GM12878 (cell line): ENCODE data around the gene TSPAN5. TPM values are rescaled to one million over a fixed set of nuclear protein-coding genes. Genes with fewer than 3 reads are reported as not detected.

Source experiments
- ATAC-seq: fragments of 200-7000 bp; cut with Tn5 transposase; 3 replicates; pipeline ENCODE4 v1.9.1; 2020; ENCODE audit warnings: mild to moderate bottlenecking, moderate library complexity
- BruUV-seq: library from RNA; stranded (reverse); fragments of 400-500 nt; replicated peaks from 2 replicates; lab custom pipeline; 2021; lab: Mats Ljungman, UMichigan
- CTCF ChIA-PET: fragments of 300-600 bp; sonication (Branson Sonifier 250); formaldehyde crosslinking; extraction: SDS; loops from one replicate; lab custom pipeline; 2021; ENCODE audit warnings: inconsistent platforms; lab: Yijun Ruan, JAX
- POLR2A ChIA-PET: fragments of 350-600 bp; formaldehyde crosslinking; extraction: SDS; loops from one replicate; lab custom pipeline; 2021; ENCODE audit warnings: inconsistent platforms; lab: Charles Lee
- RAD21 ChIA-PET: fragments of 300-600 bp; sonication (Branson Sonifier 250); formaldehyde crosslinking; loops from one replicate; lab custom pipeline; 2023; ENCODE audit warnings: antibody characterized with exemption; ENCODE audit not compliant: unreplicated experiment; lab: Charles Lee
- SMC1A ChIA-PET: fragments of 300-600 bp; sonication (Branson Sonifier 250); formaldehyde crosslinking; loops from one replicate; lab custom pipeline; 2023; ENCODE audit not compliant: unreplicated experiment, uncharacterized antibody; lab: Charles Lee
- DNase-seq: peaks from one replicate; pipeline ENCODE4 v3.0.0-alpha.2; 2011; ENCODE audit warnings: low read depth, low spot score
- FAIRE-seq: peaks from 3 replicates; lab custom pipeline; 2011; peaks lifted over from hg19 to GRCh38; lab: Jason Lieb, UNC
- H2AFZ ChIP-seq: 2 replicates; pipeline ENCODE4 v1.6.0; 2011; ENCODE audit warnings: low read depth, low read length, control low read depth; ENCODE audit not compliant: control insufficient read depth
- H3K27ac ChIP-seq: 2 replicates; pipeline ENCODE4 v1.5.1; 2011; ENCODE audit warnings: control low read depth; ENCODE audit not compliant: control insufficient read depth, insufficient read depth
- H3K27me3 ChIP-seq, 2 experiments: replicated peaks in 1 of 2; 2 replicates each; pipeline versions ENCODE4 v1.6.0 to v1.6.1; 2011; ENCODE audit warnings: low read length in 1 of 2; ENCODE audit not compliant: control insufficient read depth in 2 of 2, insufficient read depth in 2 of 2
- H3K36me3 ChIP-seq, 2 experiments: 2 replicates each; pipeline ENCODE4 v1.5.1; 2011; ENCODE audit warnings: low read length in 1 of 2; ENCODE audit not compliant: control insufficient read depth in 2 of 2, insufficient read depth in 2 of 2
- H3K4me1 ChIP-seq: 2 replicates; pipeline ENCODE4 v1.6.1; 2011; ENCODE audit warnings: mild to moderate bottlenecking, low read length, moderate library complexity, mixed read lengths; ENCODE audit not compliant: control insufficient read depth, insufficient read depth
- H3K4me2 ChIP-seq: 2 replicates; pipeline ENCODE4 v1.6.0; 2011; ENCODE audit warnings: control low read depth; ENCODE audit not compliant: control insufficient read depth, insufficient read depth
- H3K4me3 ChIP-seq: fragments of 200-600 bp; sonication (generic); 2 replicates; pipeline ENCODE4 v1.5.1; 2016
- H3K79me2 ChIP-seq: 2 replicates; pipeline ENCODE4 v1.6.0; 2011; ENCODE audit warnings: low read length; ENCODE audit not compliant: control insufficient read depth, insufficient read depth
- H3K9ac ChIP-seq: 2 replicates; pipeline ENCODE4 v1.8.0; 2011; ENCODE audit warnings: low read length, control low read depth, mixed read lengths; ENCODE audit not compliant: control insufficient read depth, insufficient read depth
- H3K9me3 ChIP-seq: replicated peaks from 3 replicates; pipeline ENCODE4 v1.5.1; 2011; ENCODE audit warnings: mild to moderate bottlenecking, low read length; ENCODE audit not compliant: control insufficient read depth, insufficient read depth
- H4K20me1 ChIP-seq: 2 replicates; pipeline ENCODE4 v1.6.0; 2011; ENCODE audit not compliant: control insufficient read depth, insufficient read depth
- CEBPB ChIP-seq, 2 experiments: fragments of 150-350 bp in 1 of 2; IDR thresholded peaks; 2 replicates each; pipeline ENCODE4 v1.6.1; 2012 to 2014; ENCODE audit warnings: low read depth in 2 of 2, low read length in 2 of 2, borderline replicate concordance in 1 of 2, inconsistent platforms in 1 of 2
- CREM ChIP-seq: IDR thresholded peaks from 2 replicates; pipeline ENCODE4 v1.6.1; 2014; ENCODE audit warnings: antibody characterized with exemption, low read depth
- EGR1 ChIP-seq, 2 experiments: IDR thresholded peaks; 1 replicate in 1 of 2; 2 replicates in 1 of 2; pipeline ENCODE4 v1.6.1; 2011 to 2012; ENCODE audit warnings: low read depth in 2 of 2, low read length in 2 of 2, borderline replicate concordance in 1 of 2, mild to moderate bottlenecking in 1 of 2, moderate library complexity in 1 of 2
- ETV6 ChIP-seq, 2 experiments: fragments of 450-650 bp in 1 of 2; IDR thresholded peaks in 1 of 2; conservative IDR thresholded peaks in 1 of 2; 2 replicates each; pipeline ENCODE4 v1.6.1; 2014; ENCODE audit warnings: antibody characterized with exemption in 1 of 2, borderline replicate concordance in 1 of 2, low read depth in 1 of 2, mild to moderate bottlenecking in 1 of 2, moderate library complexity in 1 of 2
- NFIC ChIP-seq: IDR thresholded peaks from 2 replicates; pipeline ENCODE4 v1.6.1; 2012; ENCODE audit warnings: low read depth, mild to moderate bottlenecking, inconsistent platforms, low read length, moderate library complexity
- NFYA ChIP-seq: IDR thresholded peaks from 2 replicates; pipeline ENCODE4 v1.6.1; 2011; ENCODE audit warnings: low read depth, mild to moderate bottlenecking, low read length, improper control_type of control experiment, borderline replicate concordance
- NR2F1 ChIP-seq: fragments of 450-650 bp; conservative IDR thresholded peaks from 2 replicates; pipeline ENCODE4 v1.6.1; 2017; ENCODE audit warnings: mild to moderate bottlenecking
- PKNOX1 ChIP-seq: fragments of 450-650 bp; IDR thresholded peaks from 2 replicates; pipeline ENCODE4 v1.6.1; 2016; ENCODE audit warnings: mild to moderate bottlenecking
- RB1 ChIP-seq: fragments of 450-650 bp; formaldehyde crosslinking; IDR thresholded peaks from 2 replicates; pipeline ENCODE4 v1.6.1; 2017; ENCODE audit warnings: mild to moderate bottlenecking, borderline replicate concordance
- RCOR1 ChIP-seq: conservative IDR thresholded peaks from 2 replicates; pipeline ENCODE4 v1.6.1; 2012; ENCODE audit warnings: low read depth, low read length, improper control_type of control experiment
- SREBF2 ChIP-seq: IDR thresholded peaks from 2 replicates; pipeline ENCODE4 v1.6.1; 2012; ENCODE audit warnings: mild to moderate bottlenecking, low read length
- STAT1 ChIP-seq: fragments of 450-650 bp; conservative IDR thresholded peaks from 2 replicates; pipeline ENCODE4 v1.6.1; 2014; ENCODE audit warnings: antibody characterized with exemption, mild to moderate bottlenecking
- SUPT20H ChIP-seq: IDR thresholded peaks from 2 replicates; pipeline ENCODE4 v1.6.1; 2011; ENCODE audit warnings: low read depth, mild to moderate bottlenecking, low read length, moderate library complexity, borderline replicate concordance; ENCODE audit not compliant: control insufficient read depth
- TCF12 ChIP-seq: IDR thresholded peaks from 2 replicates; pipeline ENCODE4 v1.6.1; 2011; ENCODE audit warnings: low read depth, mild to moderate bottlenecking, low read length
- USF2 ChIP-seq: IDR thresholded peaks from 2 replicates; pipeline ENCODE4 v1.6.1; 2011; ENCODE audit warnings: low read depth, low read length, improper control_type of control experiment, borderline replicate concordance
- ZNF384 ChIP-seq: IDR thresholded peaks from 2 replicates; pipeline ENCODE4 v1.6.1; 2012; ENCODE audit warnings: low read depth, mild to moderate bottlenecking, low read length, improper control_type of control experiment, borderline replicate concordance
- WGBS: methylation state at CpG from one replicate; pipeline ENCODE4 v1.1.6; 2016; ENCODE audit warnings: low lambda C conversion rate; ENCODE audit not compliant: insufficient replicate concordance, insufficient coverage; ENCODE audit errors: missing lambda C conversion rate; 5-methylcytosine and 5-hydroxymethylcytosine counted together
- in situ Hi-C: fragments of 300-500 bp; cut with MboI; formaldehyde crosslinking; loops from 9 replicates; pipeline ENCODE4 v1.14.3; 2018; ENCODE audit warnings: mixed read lengths
- intact Hi-C: fragments of 100-400 bp; cut with micrococcal nuclease; formaldehyde crosslinking; loops from one replicate; pipeline ENCODE4 v1.14.2; 2022; ENCODE audit not compliant: unreplicated experiment
- polyA plus RNA-seq, 11 experiments: library from polyadenylated mRNA; depleted of rRNA in 4 of 11; unstranded in 6 of 11; stranded (reverse) in 5 of 11; fragments of >200 nt; fragmentation: Nextera tagmentation in 4 of 11; fragmentation: Illumina TruSeq in 1 of 11; extraction: Ambion mirVana in 4 of 11; extraction: Trizol in 1 of 11; gene quantifications; 1 replicate in 1 of 11; 2 replicates in 10 of 11; pipeline versions ENCODE4 v1.2.1 to v1.2.3, GENCODE V29; 2011 to 2016; ENCODE audit warnings: inconsistent platforms in 2 of 11, missing spikeins in 2 of 11, low read depth in 1 of 11
- total RNA-seq, 4 experiments: library from RNA; depleted of rRNA in 3 of 4; stranded (reverse); fragments of >200 nt in 3 of 4; fragmentation: Illumina TruSeq in 1 of 4; extraction: Trizol in 1 of 4; gene quantifications; 2 replicates each; pipeline versions ENCODE4 v1.2.1 to v1.2.3, GENCODE V29; 2013 to 2021

Gene TSPAN5
- total and polyA plus RNA-seq, 10 of the 15 experiments (the other 5 are each of a cell fraction or from before 2014, with no cell fraction given) = 0.09 to 8.2 (median 0.27) TPM

GRCh38 chr4:98648602-98649001 is 9.8 kb downstream of the TSPAN5 start:
- no peaks in the 10 kb centered on the region for H3K79me2 ChIP-seq
- POLR2A ChIA-PET = interaction anchor here (1.5 kb wide), 1 partner anchor 10 kb away, joined by 3 read pairs; the partner anchor contains the start of gene TSPAN5
- BruUV-seq = no TSS peak

More at GRCh38 chr4:98648602-98649001, 9.8 kb downstream of the TSPAN5 start:
- SMC1A ChIA-PET = interaction anchor here (0.9 to 1.2 kb wide), 5 partner anchors 10 to 103 kb away, joined by 3 to 4 read pairs (median 3); no protein-coding TSS in a partner anchor
- TF ChIP-seq TCF12 (no peak), ZNF384 (no peak), USF2 (no peak), PKNOX1 (no peak), EGR1 (IDR thresholded peaks at IDR 0.05; ENCODE audit: borderline replicate concordance in 1 of 2, low read depth in 2 of 2, low read length in 2 of 2) (no peak), NFIC (no peak), SUPT20H (no peak), CREM (no peak), NR2F1 (no peak), SREBF2 (no peak), CEBPB (IDR thresholded peaks at IDR 0.05; ENCODE audit: borderline replicate concordance in 1 of 2, low read depth in 2 of 2, low read length in 2 of 2) (no peak), ETV6 (conservative IDR thresholded peaks at IDR 0.05 in 1 of 2, IDR thresholded peaks at IDR 0.05 in 1 of 2; ENCODE audit: borderline replicate concordance in 1 of 2, low read depth in 1 of 2) (no peak), NFYA (no peak), STAT1 (no peak), RB1 (no peak), RCOR1 (no peak)
- RAD21 ChIA-PET = no interaction called here
- no peak overlapping the region for H2AFZ ChIP-seq
- DNase-seq (no peak), ATAC-seq (no peak), FAIRE-seq (no peak)
- no peak overlapping the region for H3K9ac ChIP-seq
- in situ Hi-C loops (no loop called here), intact Hi-C loops (no loop called here)
- H3K36me3 ChIP-seq = no peaks in the 10 kb centered on the region
- H3K27ac ChIP-seq = no peak overlapping the region
- no peaks in the 10 kb centered on the region for H3K4me1 ChIP-seq
- no peak overlapping the region for H3K4me2 ChIP-seq
- CTCF ChIA-PET = interaction anchor here (0.7 to 1.1 kb wide), 2 partner anchors 11 to 201 kb away, joined by 3 to 4 read pairs; no protein-coding TSS in a partner anchor
- 41% methylated on average over 5 of the region's 5 CpGs for WGBS
- H3K27me3 ChIP-seq = no peaks in the 10 kb centered on the region
- H3K9me3 ChIP-seq = no peaks in the 10 kb centered on the region
- H4K20me1 ChIP-seq = no peaks in the 10 kb centered on the region
- H3K4me3 ChIP-seq = no peak overlapping the region
